IPS DF 6.9 (cell line): Measurements from ENCODE around the gene FOXL1.

Experiments used
- DNase-seq: peaks from one replicate; pipeline ENCODE4 v3.0.0-alpha.2; 2013; ENCODE audit warnings: low read depth, low spot score
- H3K27ac ChIP-seq: one replicate; pipeline ENCODE4 v1.5.1; 2013; ENCODE audit warnings: low read length, control low read depth
- H3K27me3 ChIP-seq: 2 replicates; pipeline ENCODE4 v1.6.1; 2013; ENCODE audit warnings: mild to moderate bottlenecking, low read length; ENCODE audit not compliant: control insufficient read depth, insufficient read depth
- H3K36me3 ChIP-seq: 2 replicates; pipeline ENCODE4 v1.6.1; 2013; ENCODE audit warnings: low read length; ENCODE audit not compliant: control insufficient read depth, insufficient read depth
- H3K4me1 ChIP-seq: 2 replicates; pipeline ENCODE4 v1.6.1; 2013; ENCODE audit warnings: low read length; ENCODE audit not compliant: control insufficient read depth, insufficient read depth
- H3K4me3 ChIP-seq: 2 replicates; pipeline ENCODE4 v1.5.1; 2013; ENCODE audit warnings: mild to moderate bottlenecking, low read length
- H3K9me3 ChIP-seq: 2 replicates; pipeline ENCODE4 v1.6.1; 2013; ENCODE audit warnings: low read length, inconsistent platforms; ENCODE audit not compliant: control insufficient read depth, insufficient read depth
- WGBS: extraction: QIAGEN DNeasy Blood & Tissue Kit; methylation state at CpG from one replicate; pipeline ENCODE4 v1.1.7; 2013; ENCODE audit warnings: mixed read lengths, missing lambda C conversion rate; ENCODE audit not compliant: insufficient read length, insufficient coverage; 5-methylcytosine and 5-hydroxymethylcytosine counted together

FOXL1 gene

GRCh38 chr16:86578061-86578599 lies at the start of gene FOXL1:
FOXL1 (plus strand) TSS chr16:86578549; CDS start chr16:86578724, 175 bp downstream.
- Histone ChIP-seq H3K36me3 (no peaks in the 10 kb centered on the region), H3K27me3 (peaks cover 72% of the 10 kb centered on the region), H3K27ac (no peak within 1 kb of the TSS)

GRCh38 chr16:86529160-86529559 lies 49.2 kb upstream of the FOXL1 start:
- no peak for DNase-seq
- no peaks in the 10 kb centered on the region; the same call in 1 of the 2 replicates for H3K4me1 ChIP-seq
- no peak overlapping the region for H3K27ac ChIP-seq
- no peaks in the 10 kb centered on the region for H3K36me3 ChIP-seq
- H3K27me3 ChIP-seq = no peaks in the 10 kb centered on the region
- H3K4me3 ChIP-seq = no peak overlapping the region
- WGBS = no CpG with 5 or more reads among the region's 8 CpGs
- no peaks in the 10 kb centered on the region for H3K9me3 ChIP-seq

More at GRCh38 chr16:86578061-86578599, at the start of gene FOXL1:
- no peaks in the 10 kb centered on the region for H3K9me3 ChIP-seq
- peak within 1 kb of the TSS; percentile 12; the same call in 1 of the 2 replicates for H3K4me3 ChIP-seq
- H3K4me1 ChIP-seq = peaks cover 8% of the 10 kb centered on the region
- WGBS = no CpG with 5 or more reads among the region's 13 CpGs
- DNase-seq = no peak

- H3K4me3 ChIP-seq = no peak overlapping the region
- H3K27ac ChIP-seq = no peak overlapping the region
- no CpG with 5 or more reads among the region's 31 CpGs for WGBS
- H3K36me3 ChIP-seq = no peaks in the 10 kb centered on the region
- no peaks in the 10 kb centered on the region for H3K27me3 ChIP-seq
- no peak for DNase-seq
- H3K9me3 ChIP-seq = no peaks in the 10 kb centered on the region
- no peaks in the 10 kb centered on the region; the same call in 1 of the 2 replicates for H3K4me1 ChIP-seq
Measured at GRCh38 chr16:86530251-86531190, 47.8 kb upstream of the FOXL1 start.

GRCh38 chr16:86531191-86531545 lies 47.2 kb upstream of the FOXL1 start:
- Histone ChIP-seq H3K9me3 (no peaks in the 10 kb centered on the region), H3K27ac (no peak overlapping the region), H3K4me3 (no peak overlapping the region), H3K36me3 (no peaks in the 10 kb centered on the region), H3K27me3 (no peaks in the 10 kb centered on the region), H3K4me1 (no peaks in the 10 kb centered on the region; the same call in 1 of the 2 replicates)
- no CpG with 5 or more reads among the region's 7 CpGs for WGBS
- DNase-seq = no peak

GRCh38 chr16:86531641-86532525 lies 46.5 kb upstream of the FOXL1 start:
- no peaks in the 10 kb centered on the region; the same call in 1 of the 2 replicates for H3K4me1 ChIP-seq
- no peaks in the 10 kb centered on the region for H3K27me3 ChIP-seq
- no peak for DNase-seq
- no CpG with 5 or more reads among the region's 49 CpGs for WGBS
- H3K27ac ChIP-seq = no peak overlapping the region
- no peaks in the 10 kb centered on the region for H3K9me3 ChIP-seq
- H3K4me3 ChIP-seq = no peak overlapping the region
- no peaks in the 10 kb centered on the region for H3K36me3 ChIP-seq

GRCh38 chr16:86532526-86532815 lies 45.9 kb upstream of the FOXL1 start:
- Histone ChIP-seq H3K36me3 (no peaks in the 10 kb centered on the region), H3K9me3 (no peaks in the 10 kb centered on the region), H3K4me3 (no peak overlapping the region), H3K27ac (no peak overlapping the region), H3K27me3 (no peaks in the 10 kb centered on the region), H3K4me1 (no peaks in the 10 kb centered on the region)
- WGBS = no CpG with 5 or more reads among the region's 7 CpGs
- no peak for DNase-seq

GRCh38 chr16:86533076-86533475 lies 45.3 kb upstream of the FOXL1 start:
- H3K27me3 ChIP-seq = no peaks in the 10 kb centered on the region
- no peak overlapping the region for H3K4me3 ChIP-seq
- H3K9me3 ChIP-seq = no peaks in the 10 kb centered on the region
- H3K4me1 ChIP-seq = no peaks in the 10 kb centered on the region
- WGBS = no CpG with 5 or more reads among the region's 8 CpGs
- no peaks in the 10 kb centered on the region; the same call in 1 of the 2 replicates for H3K36me3 ChIP-seq
- DNase-seq = no peak
- H3K27ac ChIP-seq = no peak overlapping the region

- no peak overlapping the region for H3K4me3 ChIP-seq
- H3K27me3 ChIP-seq = no peaks in the 10 kb centered on the region
- no peak overlapping the region for H3K27ac ChIP-seq
- H3K9me3 ChIP-seq = no peaks in the 10 kb centered on the region
- peaks cover 2% of the 10 kb centered on the region; the same call in 1 of the 2 replicates for H3K36me3 ChIP-seq
- H3K4me1 ChIP-seq = no peaks in the 10 kb centered on the region
- DNase-seq = no peak
- WGBS = no CpG with 5 or more reads among the region's 8 CpGs
Measured at GRCh38 chr16:86533767-86534351, 44.5 kb upstream of the FOXL1 start.

GRCh38 chr16:86534779-86535615 lies 43.4 kb upstream of the FOXL1 start:
- Histone ChIP-seq H3K4me1 (no peaks in the 10 kb centered on the region), H3K36me3 (peaks cover 7% of the 10 kb centered on the region), H3K27me3 (no peaks in the 10 kb centered on the region), H3K9me3 (no peaks in the 10 kb centered on the region), H3K27ac (no peak overlapping the region), H3K4me3 (no peak overlapping the region)
- WGBS = no CpG with 5 or more reads among the region's 18 CpGs
- DNase-seq = no peak
